NCI-H526 (cell line): Measurements from ENCODE around the gene NCAPG2.

Source experiments
- DNase-seq, 2 experiments: peaks; one replicate each; lab custom pipeline; 2025; lab: John Stamatoyannopoulos, UW

NCAPG2 gene, protein sequence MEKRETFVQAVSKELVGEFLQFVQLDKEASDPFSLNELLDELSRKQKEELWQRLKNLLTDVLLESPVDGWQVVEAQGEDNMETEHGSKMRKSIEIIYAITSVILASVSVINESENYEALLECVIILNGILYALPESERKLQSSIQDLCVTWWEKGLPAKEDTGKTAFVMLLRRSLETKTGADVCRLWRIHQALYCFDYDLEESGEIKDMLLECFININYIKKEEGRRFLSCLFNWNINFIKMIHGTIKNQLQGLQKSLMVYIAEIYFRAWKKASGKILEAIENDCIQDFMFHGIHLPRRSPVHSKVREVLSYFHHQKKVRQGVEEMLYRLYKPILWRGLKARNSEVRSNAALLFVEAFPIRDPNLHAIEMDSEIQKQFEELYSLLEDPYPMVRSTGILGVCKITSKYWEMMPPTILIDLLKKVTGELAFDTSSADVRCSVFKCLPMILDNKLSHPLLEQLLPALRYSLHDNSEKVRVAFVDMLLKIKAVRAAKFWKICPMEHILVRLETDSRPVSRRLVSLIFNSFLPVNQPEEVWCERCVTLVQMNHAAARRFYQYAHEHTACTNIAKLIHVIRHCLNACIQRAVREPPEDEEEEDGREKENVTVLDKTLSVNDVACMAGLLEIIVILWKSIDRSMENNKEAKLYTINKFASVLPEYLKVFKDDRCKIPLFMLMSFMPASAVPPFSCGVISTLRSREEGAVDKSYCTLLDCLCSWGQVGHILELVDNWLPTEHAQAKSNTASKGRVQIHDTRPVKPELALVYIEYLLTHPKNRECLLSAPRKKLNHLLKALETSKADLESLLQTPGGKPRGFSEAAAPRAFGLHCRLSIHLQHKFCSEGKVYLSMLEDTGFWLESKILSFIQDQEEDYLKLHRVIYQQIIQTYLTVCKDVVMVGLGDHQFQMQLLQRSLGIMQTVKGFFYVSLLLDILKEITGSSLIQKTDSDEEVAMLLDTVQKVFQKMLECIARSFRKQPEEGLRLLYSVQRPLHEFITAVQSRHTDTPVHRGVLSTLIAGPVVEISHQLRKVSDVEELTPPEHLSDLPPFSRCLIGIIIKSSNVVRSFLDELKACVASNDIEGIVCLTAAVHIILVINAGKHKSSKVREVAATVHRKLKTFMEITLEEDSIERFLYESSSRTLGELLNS

DNA sequence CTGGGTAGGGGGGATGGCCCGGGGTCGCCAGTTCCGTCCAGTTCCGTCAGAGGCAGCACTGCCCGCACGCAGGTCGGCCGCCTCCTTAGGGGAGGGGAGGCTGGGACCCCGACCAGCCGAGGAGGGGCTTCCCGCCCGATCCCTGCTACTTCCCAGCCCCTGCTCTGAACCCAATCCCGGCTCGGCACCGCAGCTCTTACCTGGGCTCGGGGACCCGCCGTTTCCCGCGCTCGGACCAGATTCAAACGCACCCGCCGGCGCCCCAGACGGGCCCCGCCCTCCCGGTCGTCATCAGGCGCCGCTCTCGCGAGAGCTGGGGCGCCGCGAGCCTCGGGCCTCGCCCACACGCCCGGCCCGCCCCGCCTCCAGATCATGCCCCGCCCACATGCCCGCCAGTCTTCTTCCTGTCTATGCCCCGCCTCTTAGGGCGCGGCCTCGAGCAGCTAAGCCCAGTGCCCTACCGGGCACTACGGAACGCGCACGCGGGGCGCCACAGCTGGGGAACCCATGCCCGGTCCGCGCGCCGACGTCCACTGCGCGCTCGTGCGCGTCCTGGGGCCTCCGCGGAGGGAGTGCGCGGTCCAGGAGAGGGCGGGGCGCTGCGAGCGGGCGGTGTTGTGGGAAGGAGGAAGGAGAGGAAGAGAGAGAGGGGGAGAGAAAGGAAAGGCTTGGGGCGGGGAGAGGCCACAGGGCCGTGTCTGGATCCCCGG, at the start of gene NCAPG2:
TSS of gene NCAPG2 (minus strand) at position 281 of the 710 bp plus-strand sequence. CDS start 2,905 bp downstream, outside the sequence.
- peak; percentile 97 to 100 for DNase-seq

DNA sequence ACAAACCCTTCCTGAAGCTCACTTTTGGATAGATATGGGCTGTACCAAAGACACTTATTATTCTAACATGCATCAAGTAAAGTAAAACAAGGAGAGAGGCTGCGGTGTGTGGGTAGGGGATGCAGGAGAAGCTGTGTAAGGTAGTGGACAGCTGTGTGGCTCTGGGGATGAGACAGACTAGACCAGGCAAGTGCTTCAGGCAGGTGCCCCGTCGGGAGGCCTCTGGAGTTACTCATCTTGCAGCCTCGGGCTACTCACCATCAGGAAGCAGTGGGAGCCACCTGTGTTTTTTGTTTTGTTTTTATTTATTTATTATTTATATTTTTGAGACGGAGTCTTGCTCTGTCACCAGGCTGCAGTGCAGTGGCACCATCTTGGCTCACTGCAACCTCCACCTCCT, 49.3 kb upstream of the NCAPG2 start:
- no peak for DNase-seq

DNA sequence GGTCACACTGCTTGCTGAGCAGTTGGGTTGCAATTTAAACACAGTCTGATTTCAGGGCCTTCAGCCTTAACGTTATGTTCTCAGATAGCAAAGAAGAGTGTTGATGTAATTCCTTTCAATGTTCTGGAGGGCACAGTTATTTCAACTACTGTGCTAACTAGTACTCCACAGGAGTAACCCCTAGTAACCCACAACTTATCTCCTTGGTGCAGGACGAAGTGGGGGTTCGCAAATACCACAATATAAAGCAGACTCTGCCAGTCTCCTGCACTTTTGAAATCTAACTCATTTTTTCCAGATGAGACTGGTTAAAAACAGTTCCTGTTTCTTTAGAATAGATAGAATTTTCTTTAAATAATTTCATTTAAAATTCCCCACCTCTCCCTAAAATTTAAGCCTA, 47.1 kb upstream of the NCAPG2 start:
- DNase-seq: no peak

GRCh38 chr7:158751199-158751598, 46.6 kb upstream of the NCAPG2 start:
- no peak for DNase-seq

GRCh38 chr7:158750702-158751101, 46.1 kb upstream of the NCAPG2 start:
- DNase-seq: no peak

DNA sequence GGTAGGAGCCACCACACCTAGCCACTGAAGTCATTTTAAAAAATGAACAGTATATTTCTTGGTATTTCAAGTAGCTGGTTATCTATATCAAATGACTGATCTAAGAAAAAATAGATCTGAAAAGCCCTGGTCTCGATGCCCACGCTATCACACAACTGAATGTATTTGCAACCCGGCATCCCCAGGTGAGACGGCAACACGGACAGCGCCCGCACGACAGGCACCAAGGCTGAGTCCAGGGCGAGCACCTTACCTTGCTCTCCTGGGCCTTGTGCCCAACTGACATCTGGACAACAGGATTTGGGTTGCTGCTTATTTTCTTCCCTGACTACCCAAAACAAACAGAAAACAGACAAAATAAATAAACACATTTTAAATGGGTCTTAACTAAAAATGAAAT, 44.8 kb upstream of the NCAPG2 start:
- no peak for DNase-seq

DNA sequence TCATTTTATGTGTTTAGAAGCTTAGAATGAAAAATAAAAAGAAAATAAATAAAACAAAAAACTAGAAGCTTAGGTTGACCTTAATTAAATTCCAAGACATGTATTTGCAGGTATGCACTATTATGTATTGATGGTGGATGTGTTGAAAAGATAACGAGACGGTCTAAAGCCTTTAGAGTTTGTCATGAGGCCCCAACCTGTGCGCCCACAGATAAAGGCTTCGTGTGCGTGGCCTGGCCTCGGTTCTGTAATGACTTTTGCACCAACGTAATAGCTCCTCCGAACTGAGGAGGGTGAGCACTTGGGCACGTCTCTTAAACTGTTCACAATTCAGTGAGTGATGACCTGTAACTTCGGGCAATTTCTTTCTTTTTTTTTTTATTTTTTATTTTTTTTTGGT, 43.7 kb upstream of the NCAPG2 start:
- no peak for DNase-seq

- DNase-seq: no peak
Observed at GRCh38 chr7:158747408-158747807, 42.8 kb upstream of the NCAPG2 start.

GRCh38 chr7:158746957-158747356, 42.4 kb upstream of the NCAPG2 start:
- no peak for DNase-seq

DNA sequence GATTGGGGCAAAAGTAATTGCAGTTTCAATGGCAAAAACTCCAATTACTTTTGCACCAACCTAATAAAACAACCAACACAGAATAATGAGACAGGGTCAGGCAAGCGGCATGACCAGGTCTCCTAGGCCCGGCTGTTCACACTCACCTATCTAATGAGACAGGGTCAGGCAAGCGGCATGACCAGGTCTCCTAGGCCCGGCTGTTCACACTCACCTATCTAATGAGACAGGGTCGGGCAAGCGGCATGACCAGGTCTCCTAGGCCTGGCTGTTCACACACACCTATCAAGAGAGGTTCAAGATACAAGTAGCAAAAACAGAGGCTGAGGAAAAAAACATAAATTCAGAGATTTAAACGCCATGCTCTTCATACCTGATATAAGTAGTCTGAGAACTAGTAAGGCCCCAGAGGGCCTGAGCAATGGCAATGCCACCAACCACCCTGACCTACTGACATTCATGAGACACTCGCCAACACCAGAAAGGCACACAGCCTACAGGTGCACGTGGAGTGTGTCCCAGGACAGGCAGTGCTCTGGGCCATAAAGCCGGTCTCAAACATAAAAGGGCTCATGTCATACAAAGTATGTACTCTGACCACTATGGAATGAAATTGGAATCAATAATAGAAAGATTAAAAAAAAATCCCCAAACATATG, 40.6 kb upstream of the NCAPG2 start:
- no peak for DNase-seq

DNA sequence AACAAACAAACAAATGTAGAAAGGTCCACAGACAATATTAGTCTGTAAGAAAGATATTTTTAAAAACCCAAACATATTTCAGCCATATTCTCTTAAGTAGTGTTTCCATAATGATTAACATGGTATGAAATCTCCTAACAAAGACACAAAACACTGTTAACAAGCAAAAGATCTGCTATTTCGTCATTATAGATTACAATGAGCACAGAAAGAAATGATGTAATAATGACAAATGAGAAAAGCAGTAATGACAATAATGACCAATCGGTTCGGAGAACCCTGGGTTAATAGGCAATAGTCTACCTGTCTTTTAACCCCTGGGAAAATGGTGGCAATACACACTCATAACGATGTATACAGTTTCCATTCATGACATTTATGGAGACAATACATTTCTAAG, 39.5 kb upstream of the NCAPG2 start:
- DNase-seq: no peak

- DNase-seq: no peak
Observed at GRCh38 chr7:158743219-158743618, 38.6 kb upstream of the NCAPG2 start.

GRCh38 chr7:158742065-158742821, 37.6 kb upstream of the NCAPG2 start:
- DNase-seq: no peak

GRCh38 chr7:158741294-158741666, 36.7 kb upstream of the NCAPG2 start:
- DNase-seq: no peak

DNA sequence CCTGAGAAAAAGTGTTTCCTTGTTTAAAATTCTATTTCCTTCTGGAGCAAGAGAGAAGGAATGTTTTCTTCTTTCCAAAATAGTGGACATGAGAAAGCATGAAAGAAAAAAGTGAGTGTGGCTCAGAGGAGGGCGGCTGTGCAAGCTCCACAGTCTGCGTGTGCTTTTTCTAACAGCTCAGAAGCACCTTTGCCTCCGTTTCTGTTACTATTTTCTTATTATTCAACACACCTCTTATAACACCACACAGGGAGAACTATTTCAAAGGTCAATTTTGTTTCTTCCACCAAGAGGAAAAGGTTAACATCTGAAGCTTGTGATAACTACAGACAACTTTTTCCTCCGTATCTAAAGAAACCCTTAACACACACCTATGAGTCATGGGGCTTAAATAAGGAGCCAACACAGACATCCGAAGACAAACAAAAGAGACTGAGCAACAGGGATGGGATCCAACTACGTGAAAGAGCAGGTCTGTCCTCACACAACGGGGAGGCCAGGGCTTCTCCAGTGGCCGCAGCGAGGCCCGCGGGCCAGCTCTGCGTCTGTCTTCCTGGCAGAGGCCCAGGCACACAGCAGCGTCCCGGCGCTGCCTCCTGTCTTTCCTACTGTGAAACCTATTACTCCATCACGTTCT, 36.2 kb upstream of the NCAPG2 start:
- DNase-seq: no peak

DNA sequence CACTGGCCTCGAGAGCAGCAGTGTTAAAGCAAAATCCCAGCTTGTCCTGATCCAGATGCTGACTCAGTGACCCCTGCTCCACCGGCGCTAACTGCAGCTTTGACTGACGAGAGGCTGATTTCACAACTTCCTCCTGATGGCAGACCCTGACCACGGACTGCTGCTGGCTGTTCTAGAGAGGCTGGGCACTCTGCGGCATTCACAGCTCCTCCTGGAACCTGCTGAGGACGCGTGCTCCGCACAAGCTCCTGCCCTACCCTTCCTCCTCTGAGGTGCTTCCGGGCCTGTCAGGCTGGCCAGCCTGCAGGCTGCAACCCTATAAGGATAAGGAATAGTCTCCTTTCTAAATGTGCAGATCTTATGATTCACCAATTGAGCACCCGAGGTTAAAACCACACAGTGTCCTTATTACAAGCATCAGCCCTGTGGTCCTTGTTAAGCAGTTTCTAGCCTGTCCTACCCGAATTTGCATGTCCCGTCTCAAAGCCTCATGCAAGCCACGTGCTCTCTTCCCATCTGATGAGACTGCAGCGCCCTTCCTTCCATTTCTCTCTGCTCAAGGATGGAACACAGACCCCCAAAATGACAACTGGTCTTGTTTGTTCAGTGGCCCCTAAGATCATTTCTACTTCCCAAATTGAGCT, 35.5 kb upstream of the NCAPG2 start:
- DNase-seq: peak in 1 of 2 experiments; percentile 24

GRCh38 chr7:158738841-158739240, 34.2 kb upstream of the NCAPG2 start:
- no peak for DNase-seq

- no peak for DNase-seq
Observed at GRCh38 chr7:158737064-158737695, 32.6 kb upstream of the NCAPG2 start.

- DNase-seq: no peak
Observed at GRCh38 chr7:158735935-158736334, 31.3 kb upstream of the NCAPG2 start.
